ENCODE measurements around the gene GPR33. TPM values are rescaled to one million over a fixed set of nuclear protein-coding genes. Genes with fewer than 3 reads are reported as not detected.
A peak's percentile ranks its signal among the peaks of the same experiment; 100 is the strongest.

GPR33 gene
- total and polyA plus RNA-seq, 2 of the 8 experiments (the other 6 are each of a cell fraction or from before 2014, with no cell fraction given): not detected

DNA sequence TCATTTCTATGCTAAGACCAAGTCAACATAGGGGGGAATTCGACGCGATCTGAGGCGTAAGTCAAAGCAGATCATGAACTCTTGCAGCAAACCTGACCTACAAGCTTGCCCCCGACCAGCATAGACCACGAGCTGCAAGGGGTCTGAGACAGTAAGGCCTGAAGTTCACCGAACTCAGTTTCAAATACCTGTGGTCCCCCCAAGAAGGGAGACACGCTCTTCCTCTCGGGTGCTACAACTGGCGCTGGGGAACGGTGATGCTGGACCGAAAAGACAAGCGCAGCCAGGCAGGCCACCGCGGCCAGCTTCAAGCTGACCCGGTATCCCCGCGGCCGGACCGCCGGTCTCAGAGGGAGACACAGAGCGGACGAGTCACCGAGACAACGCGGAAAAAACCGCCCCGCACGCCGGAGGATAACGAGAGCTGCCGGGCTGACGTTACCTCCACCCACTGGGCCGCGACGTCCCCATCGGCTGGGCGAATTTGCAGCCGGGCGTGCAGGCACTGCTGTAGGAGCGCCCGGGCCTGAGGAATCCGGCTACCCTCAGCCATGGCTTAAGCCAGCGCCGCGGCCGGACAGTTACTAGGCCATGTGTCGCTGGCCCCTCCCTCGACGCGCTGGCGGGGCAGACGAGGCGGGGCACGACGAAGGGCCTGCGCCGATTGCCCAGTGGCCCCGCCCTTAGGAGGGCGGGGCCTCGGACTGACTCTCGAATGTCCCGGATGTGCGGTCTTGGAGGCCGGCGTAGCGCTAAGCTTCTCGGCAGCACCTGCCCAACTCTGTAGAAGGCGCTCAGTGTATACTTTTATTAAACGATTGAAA, 30.8 kb downstream of the GPR33 start, which contains the start of gene DTD2 (continued):
- TF ChIP-seq, protein P1, sequence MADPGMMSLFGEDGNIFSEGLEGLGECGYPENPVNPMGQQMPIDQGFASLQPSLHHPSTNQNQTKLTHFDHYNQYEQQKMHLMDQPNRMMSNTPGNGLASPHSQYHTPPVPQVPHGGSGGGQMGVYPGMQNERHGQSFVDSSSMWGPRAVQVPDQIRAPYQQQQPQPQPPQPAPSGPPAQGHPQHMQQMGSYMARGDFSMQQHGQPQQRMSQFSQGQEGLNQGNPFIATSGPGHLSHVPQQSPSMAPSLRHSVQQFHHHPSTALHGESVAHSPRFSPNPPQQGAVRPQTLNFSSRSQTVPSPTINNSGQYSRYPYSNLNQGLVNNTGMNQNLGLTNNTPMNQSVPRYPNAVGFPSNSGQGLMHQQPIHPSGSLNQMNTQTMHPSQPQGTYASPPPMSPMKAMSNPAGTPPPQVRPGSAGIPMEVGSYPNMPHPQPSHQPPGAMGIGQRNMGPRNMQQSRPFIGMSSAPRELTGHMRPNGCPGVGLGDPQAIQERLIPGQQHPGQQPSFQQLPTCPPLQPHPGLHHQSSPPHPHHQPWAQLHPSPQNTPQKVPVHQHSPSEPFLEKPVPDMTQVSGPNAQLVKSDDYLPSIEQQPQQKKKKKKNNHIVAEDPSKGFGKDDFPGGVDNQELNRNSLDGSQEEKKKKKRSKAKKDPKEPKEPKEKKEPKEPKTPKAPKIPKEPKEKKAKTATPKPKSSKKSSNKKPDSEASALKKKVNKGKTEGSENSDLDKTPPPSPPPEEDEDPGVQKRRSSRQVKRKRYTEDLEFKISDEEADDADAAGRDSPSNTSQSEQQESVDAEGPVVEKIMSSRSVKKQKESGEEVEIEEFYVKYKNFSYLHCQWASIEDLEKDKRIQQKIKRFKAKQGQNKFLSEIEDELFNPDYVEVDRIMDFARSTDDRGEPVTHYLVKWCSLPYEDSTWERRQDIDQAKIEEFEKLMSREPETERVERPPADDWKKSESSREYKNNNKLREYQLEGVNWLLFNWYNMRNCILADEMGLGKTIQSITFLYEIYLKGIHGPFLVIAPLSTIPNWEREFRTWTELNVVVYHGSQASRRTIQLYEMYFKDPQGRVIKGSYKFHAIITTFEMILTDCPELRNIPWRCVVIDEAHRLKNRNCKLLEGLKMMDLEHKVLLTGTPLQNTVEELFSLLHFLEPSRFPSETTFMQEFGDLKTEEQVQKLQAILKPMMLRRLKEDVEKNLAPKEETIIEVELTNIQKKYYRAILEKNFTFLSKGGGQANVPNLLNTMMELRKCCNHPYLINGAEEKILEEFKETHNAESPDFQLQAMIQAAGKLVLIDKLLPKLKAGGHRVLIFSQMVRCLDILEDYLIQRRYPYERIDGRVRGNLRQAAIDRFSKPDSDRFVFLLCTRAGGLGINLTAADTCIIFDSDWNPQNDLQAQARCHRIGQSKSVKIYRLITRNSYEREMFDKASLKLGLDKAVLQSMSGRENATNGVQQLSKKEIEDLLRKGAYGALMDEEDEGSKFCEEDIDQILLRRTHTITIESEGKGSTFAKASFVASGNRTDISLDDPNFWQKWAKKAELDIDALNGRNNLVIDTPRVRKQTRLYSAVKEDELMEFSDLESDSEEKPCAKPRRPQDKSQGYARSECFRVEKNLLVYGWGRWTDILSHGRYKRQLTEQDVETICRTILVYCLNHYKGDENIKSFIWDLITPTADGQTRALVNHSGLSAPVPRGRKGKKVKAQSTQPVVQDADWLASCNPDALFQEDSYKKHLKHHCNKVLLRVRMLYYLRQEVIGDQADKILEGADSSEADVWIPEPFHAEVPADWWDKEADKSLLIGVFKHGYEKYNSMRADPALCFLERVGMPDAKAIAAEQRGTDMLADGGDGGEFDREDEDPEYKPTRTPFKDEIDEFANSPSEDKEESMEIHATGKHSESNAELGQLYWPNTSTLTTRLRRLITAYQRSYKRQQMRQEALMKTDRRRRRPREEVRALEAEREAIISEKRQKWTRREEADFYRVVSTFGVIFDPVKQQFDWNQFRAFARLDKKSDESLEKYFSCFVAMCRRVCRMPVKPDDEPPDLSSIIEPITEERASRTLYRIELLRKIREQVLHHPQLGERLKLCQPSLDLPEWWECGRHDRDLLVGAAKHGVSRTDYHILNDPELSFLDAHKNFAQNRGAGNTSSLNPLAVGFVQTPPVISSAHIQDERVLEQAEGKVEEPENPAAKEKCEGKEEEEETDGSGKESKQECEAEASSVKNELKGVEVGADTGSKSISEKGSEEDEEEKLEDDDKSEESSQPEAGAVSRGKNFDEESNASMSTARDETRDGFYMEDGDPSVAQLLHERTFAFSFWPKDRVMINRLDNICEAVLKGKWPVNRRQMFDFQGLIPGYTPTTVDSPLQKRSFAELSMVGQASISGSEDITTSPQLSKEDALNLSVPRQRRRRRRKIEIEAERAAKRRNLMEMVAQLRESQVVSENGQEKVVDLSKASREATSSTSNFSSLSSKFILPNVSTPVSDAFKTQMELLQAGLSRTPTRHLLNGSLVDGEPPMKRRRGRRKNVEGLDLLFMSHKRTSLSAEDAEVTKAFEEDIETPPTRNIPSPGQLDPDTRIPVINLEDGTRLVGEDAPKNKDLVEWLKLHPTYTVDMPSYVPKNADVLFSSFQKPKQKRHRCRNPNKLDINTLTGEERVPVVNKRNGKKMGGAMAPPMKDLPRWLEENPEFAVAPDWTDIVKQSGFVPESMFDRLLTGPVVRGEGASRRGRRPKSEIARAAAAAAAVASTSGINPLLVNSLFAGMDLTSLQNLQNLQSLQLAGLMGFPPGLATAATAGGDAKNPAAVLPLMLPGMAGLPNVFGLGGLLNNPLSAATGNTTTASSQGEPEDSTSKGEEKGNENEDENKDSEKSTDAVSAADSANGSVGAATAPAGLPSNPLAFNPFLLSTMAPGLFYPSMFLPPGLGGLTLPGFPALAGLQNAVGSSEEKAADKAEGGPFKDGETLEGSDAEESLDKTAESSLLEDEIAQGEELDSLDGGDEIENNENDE (IDR thresholded peaks at IDR 0.05; ENCODE audit: insufficient replicate concordance, low read length): no peak
- no peak for TF ChIP-seq KDM5A (IDR thresholded peaks at IDR 0.05; ENCODE audit: low read length)
- TF ChIP-seq EGR1 (IDR thresholded peaks at IDR 0.05; ENCODE audit: borderline replicate concordance, low read depth, low read length): no peak
- no peak for TF ChIP-seq HDAC6 (IDR thresholded peaks at IDR 0.05; ENCODE audit: low read depth, low read length)
- TF ChIP-seq SP4 (IDR thresholded peaks at IDR 0.05; ENCODE audit: low read length): no peak
- no peak for TF ChIP-seq GABPA (IDR thresholded peaks at IDR 0.05; ENCODE audit: borderline replicate concordance, insufficient read depth, low read length)
- no peak for TF ChIP-seq FOSL1 (IDR thresholded peaks at IDR 0.05; ENCODE audit: insufficient read depth, low read depth, low read length)
- no peak for TF ChIP-seq TCF12 (IDR thresholded peaks at IDR 0.05; ENCODE audit: low read depth, low read length)
- peak; percentile 84 for TF ChIP-seq POLR2AphosphoS5 (IDR thresholded peaks at IDR 0.05; ENCODE audit: low read depth, low read length)
- peak in 1 of 2 experiments; percentile 52; a peak in 2 of 4 replicates for TF ChIP-seq SIN3A (conservative IDR thresholded peaks at IDR 0.05 in 1 of 2, IDR thresholded peaks at IDR 0.05 in 1 of 2; ENCODE audit: low read depth in 1 of 2, low read length in 2 of 2)

Measured in H1 (cell line).